Fibroblast of peridontal ligament (primary cell): Measurements from ENCODE around the gene TESMIN.
A peak's percentile ranks its signal among the peaks of the same experiment; 100 is the strongest.

ENCODE experiments used
- DNase-seq: peaks from one replicate; pipeline ENCODE4 v3.0.0-alpha.2; 2010; ENCODE audit errors: extremely low read depth

Gene TESMIN

GRCh38 chr11:68661014-68661413 lies 90.3 kb downstream of the TESMIN start:
- no peak for DNase-seq

GRCh38 chr11:68660066-68660810 lies 91.1 kb downstream of the TESMIN start:
- DNase-seq = no peak

GRCh38 chr11:68659158-68659921 lies 92.0 kb downstream of the TESMIN start:
- DNase-seq = peak; percentile 96

- DNase-seq = peak; percentile 38
Measured at GRCh38 chr11:68658661-68659060, 92.7 kb downstream of the TESMIN start.

GRCh38 chr11:68658097-68658496 lies 93.2 kb downstream of the TESMIN start:
- peak; percentile 2 for DNase-seq
